CD8-positive, alpha-beta memory T cell (primary cell): ENCODE results near the gene CORO2B. TPM values are rescaled to one million over a fixed set of nuclear protein-coding genes. Genes with fewer than 3 reads are reported as not detected.

Experiments
- CTCF ChIA-PET: fragments of 350-600 bp; sonication (Branson Sonifier 250); formaldehyde crosslinking; loops from one replicate; lab custom pipeline; 2021; ENCODE audit warnings: antibody characterized with exemption; lab: Charles Lee
- POLR2A ChIA-PET: fragments of 350-600 bp; sonication (Branson Sonifier 250); formaldehyde crosslinking; loops from one replicate; lab custom pipeline; 2021; ENCODE audit warnings: antibody characterized with exemption; lab: Charles Lee
- DNase-seq, 5 donors: peaks; one replicate each; pipeline versions ENCODE4 v3.0.0 to v3.0.0-alpha.2; 2020 to 2022; ENCODE audit warnings: mixed read lengths in 1 of 5
- H3K27ac ChIP-seq: one replicate; pipeline ENCODE4 v1.7.0; 2013; ENCODE audit warnings: low read depth, mild to moderate bottlenecking, low read length, moderate library complexity
- H3K27me3 ChIP-seq: 2 replicates; pipeline ENCODE4 v1.7.0; 2013; ENCODE audit warnings: low read length, mild to moderate bottlenecking; ENCODE audit not compliant: insufficient read depth, poor library complexity, severe bottlenecking
- H3K36me3 ChIP-seq: 2 replicates; pipeline ENCODE4 v1.7.0; 2013; ENCODE audit warnings: mild to moderate bottlenecking, low read length, moderate library complexity; ENCODE audit not compliant: insufficient read depth
- H3K4me1 ChIP-seq: 2 replicates; pipeline ENCODE4 v1.7.0; 2013; ENCODE audit warnings: mild to moderate bottlenecking, low read length, moderate library complexity; ENCODE audit not compliant: insufficient read depth
- H3K4me3 ChIP-seq: 2 replicates; pipeline ENCODE4 v1.7.0; 2013; ENCODE audit warnings: mild to moderate bottlenecking, low read length
- H3K9me3 ChIP-seq: 2 replicates; pipeline ENCODE4 v1.7.0; 2013; ENCODE audit warnings: mild to moderate bottlenecking, low read length
- H3K27ac Mint-ChIP-seq, 8 donors: one replicate each; pipeline ENCODE4 v1.8.0; 2020 to 2021; ENCODE audit warnings: mixed read lengths in 8 of 8, mild to moderate bottlenecking in 6 of 8, inconsistent platforms in 3 of 8, moderate library complexity in 3 of 8
- H3K27me3 Mint-ChIP-seq, 2 donors: one replicate each; pipeline ENCODE4 v1.8.0; 2020 to 2021; ENCODE audit warnings: mixed read lengths in 2 of 2, mild to moderate bottlenecking in 1 of 2, moderate library complexity in 1 of 2
- H3K36me3 Mint-ChIP-seq, 3 donors: one replicate each; pipeline ENCODE4 v1.8.0; 2020 to 2021; ENCODE audit warnings: mixed read lengths in 3 of 3, inconsistent platforms in 1 of 3, mild to moderate bottlenecking in 1 of 3
- H3K4me1 Mint-ChIP-seq, 3 donors: one replicate each; pipeline ENCODE4 v1.8.0; 2020 to 2021; ENCODE audit warnings: mixed read lengths in 3 of 3, inconsistent platforms in 1 of 3, mild to moderate bottlenecking in 1 of 3
- H3K4me3 Mint-ChIP-seq, 7 donors: one replicate each; pipeline ENCODE4 v1.8.0; 2020 to 2021; ENCODE audit warnings: mixed read lengths in 7 of 7, mild to moderate bottlenecking in 6 of 7, moderate library complexity in 4 of 7, inconsistent platforms in 2 of 7
- H3K9me3 Mint-ChIP-seq, 5 donors: one replicate each; pipeline ENCODE4 v1.8.0; 2020 to 2022; ENCODE audit warnings: mixed read lengths in 5 of 5, mild to moderate bottlenecking in 3 of 5, moderate library complexity in 2 of 5, inconsistent platforms in 1 of 5
- polyA plus RNA-seq: library from polyadenylated mRNA; unstranded; fragments of 300-500 nt; fragmentation: Illumina TruSeq; gene quantifications from one replicate; pipeline ENCODE4 v1.2.3, GENCODE V29; 2021
- total RNA-seq, 2 experiments: library from RNA; stranded (reverse); gene quantifications; one replicate each; pipeline ENCODE4 v1.2.3, GENCODE V29; 2021

CORO2B gene
- total and polyA plus RNA-seq, 3 experiments from 2014 or later = not detected

- Histone ChIP-seq H3K27me3 (no peaks in the 10 kb centered on the region), H3K4me1 (no peaks in the 10 kb centered on the region), H3K27ac (no peak overlapping the region), H3K36me3 (no peaks in the 10 kb centered on the region), H3K9me3 (no peaks in the 10 kb centered on the region), H3K4me3 (no peak overlapping the region)
- no peaks in the 10 kb centered on the region for H3K36me3 Mint-ChIP-seq
- no peak overlapping the region for H3K4me3 Mint-ChIP-seq
- H3K9me3 Mint-ChIP-seq = peaks cover 0 to 2% (median 0%) of the 10 kb centered on the region in 5 donors
- no peak overlapping the region for H3K27ac Mint-ChIP-seq
- POLR2A ChIA-PET = no interaction called here
- peaks cover 13 to 30% of the 10 kb centered on the region in 2 donors for H3K27me3 Mint-ChIP-seq
- no peaks in the 10 kb centered on the region for H3K4me1 Mint-ChIP-seq
- no peak for DNase-seq
- CTCF ChIA-PET = interaction anchor here (1.0 to 2.2 kb wide), 2 partner anchors 45 to 156 kb away, joined by 3 to 9 read pairs; no protein-coding TSS in a partner anchor
Measured at GRCh38 chr15:68719672-68720071, 140.9 kb downstream of the CORO2B start.

- no peaks in the 10 kb centered on the region for H3K36me3 Mint-ChIP-seq
- no peak for DNase-seq
- peaks cover 7 to 20% of the 10 kb centered on the region in 2 donors for H3K27me3 Mint-ChIP-seq
- POLR2A ChIA-PET = no interaction called here
- H3K4me1 ChIP-seq = no peaks in the 10 kb centered on the region
- H3K27ac Mint-ChIP-seq = no peak overlapping the region
- H3K27ac ChIP-seq = no peak overlapping the region
- no peaks in the 10 kb centered on the region for H3K36me3 ChIP-seq
- no peak overlapping the region for H3K4me3 Mint-ChIP-seq
- H3K4me1 Mint-ChIP-seq = no peaks in the 10 kb centered on the region
- no peaks in the 10 kb centered on the region for H3K9me3 ChIP-seq
- CTCF ChIA-PET = interaction anchor here (2.2 kb wide), 1 partner anchor 154 kb away, joined by 9 read pairs; no protein-coding TSS in a partner anchor
- H3K9me3 Mint-ChIP-seq = no peaks in the 10 kb centered on the region
- H3K27me3 ChIP-seq = no peaks in the 10 kb centered on the region
- H3K4me3 ChIP-seq = no peak overlapping the region
Measured at GRCh38 chr15:68721886-68722285, 143.1 kb downstream of the CORO2B start.

- POLR2A ChIA-PET = no interaction called here
- Histone ChIP-seq H3K27me3 (no peaks in the 10 kb centered on the region), H3K9me3 (no peaks in the 10 kb centered on the region), H3K4me3 (no peak overlapping the region), H3K36me3 (no peaks in the 10 kb centered on the region), H3K4me1 (no peaks in the 10 kb centered on the region), H3K27ac (no peak overlapping the region)
- CTCF ChIA-PET = no interaction called here
- no peaks in the 10 kb centered on the region for H3K4me1 Mint-ChIP-seq
- H3K27me3 Mint-ChIP-seq = peaks cover 4 to 10% of the 10 kb centered on the region in 2 donors
- no peak for DNase-seq
- no peaks in the 10 kb centered on the region for H3K9me3 Mint-ChIP-seq
- no peak overlapping the region for H3K27ac Mint-ChIP-seq
- H3K4me3 Mint-ChIP-seq = no peak overlapping the region
- H3K36me3 Mint-ChIP-seq = no peaks in the 10 kb centered on the region
Measured at GRCh38 chr15:68725736-68726135, 146.9 kb downstream of the CORO2B start.

- Mint-ChIP-seq H3K9me3 (no peaks in the 10 kb centered on the region), H3K27ac (no peak overlapping the region), H3K4me3 (no peak overlapping the region), H3K4me1 (no peaks in the 10 kb centered on the region), H3K36me3 (no peaks in the 10 kb centered on the region), H3K27me3 (peaks cover 2 to 7% of the 10 kb centered on the region in 2 donors)
- H3K27ac ChIP-seq = no peak overlapping the region
- no peaks in the 10 kb centered on the region for H3K36me3 ChIP-seq
- no peaks in the 10 kb centered on the region for H3K9me3 ChIP-seq
- H3K27me3 ChIP-seq = no peaks in the 10 kb centered on the region
- no peaks in the 10 kb centered on the region for H3K4me1 ChIP-seq
- ChIA-PET POLR2A (no interaction called here), CTCF (interaction anchor here (1.9 kb wide), 1 partner anchor 199 kb away, joined by 4 read pairs; no protein-coding TSS in a partner anchor)
- DNase-seq = no peak
- H3K4me3 ChIP-seq = no peak overlapping the region
Measured at GRCh38 chr15:68726246-68726645, 147.5 kb downstream of the CORO2B start.

GRCh38 chr15:68729789-68730411 lies 151.1 kb downstream of the CORO2B start:
- no peaks in the 10 kb centered on the region for H3K27me3 ChIP-seq
- no peak for DNase-seq
- Mint-ChIP-seq H3K4me3 (no peak overlapping the region), H3K9me3 (no peaks in the 10 kb centered on the region), H3K27ac (no peak overlapping the region), H3K27me3 (peaks cover 0 to 6% of the 10 kb centered on the region in 2 donors), H3K4me1 (peaks cover 0 to 5% (median 3%) of the 10 kb centered on the region in 3 donors), H3K36me3 (no peaks in the 10 kb centered on the region)
- H3K4me3 ChIP-seq = no peak overlapping the region
- no peak overlapping the region for H3K27ac ChIP-seq
- H3K36me3 ChIP-seq = no peaks in the 10 kb centered on the region
- no peaks in the 10 kb centered on the region for H3K4me1 ChIP-seq
- ChIA-PET CTCF (interaction anchor here (2.0 kb wide), 1 partner anchor 146 kb away, joined by 12 read pairs; no protein-coding TSS in a partner anchor), POLR2A (no interaction called here)
- no peaks in the 10 kb centered on the region for H3K9me3 ChIP-seq

- Mint-ChIP-seq H3K9me3 (no peaks in the 10 kb centered on the region), H3K4me3 (no peak overlapping the region), H3K27me3 (peaks cover 0 to 4% of the 10 kb centered on the region in 2 donors), H3K36me3 (no peaks in the 10 kb centered on the region), H3K4me1 (peaks cover 0 to 5% (median 3%) of the 10 kb centered on the region in 3 donors), H3K27ac (no peak overlapping the region)
- H3K4me3 ChIP-seq = no peak overlapping the region
- no peaks in the 10 kb centered on the region for H3K36me3 ChIP-seq
- peak in 3 of 5 donors; percentile 3 to 15 (median 9) for DNase-seq
- no peak overlapping the region for H3K27ac ChIP-seq
- no peaks in the 10 kb centered on the region for H3K27me3 ChIP-seq
- no peaks in the 10 kb centered on the region for H3K9me3 ChIP-seq
- no peaks in the 10 kb centered on the region for H3K4me1 ChIP-seq
- CTCF ChIA-PET = interaction anchor here (0.7 to 2.2 kb wide), 3 partner anchors 122 to 146 kb away, joined by 3 to 10 read pairs (median 5); no protein-coding TSS in a partner anchor
- POLR2A ChIA-PET = no interaction called here
Measured at GRCh38 chr15:68730471-68730919, 151.7 kb downstream of the CORO2B start.

- H3K4me1 ChIP-seq = no peaks in the 10 kb centered on the region
- H3K9me3 Mint-ChIP-seq = no peaks in the 10 kb centered on the region
- H3K36me3 Mint-ChIP-seq = no peaks in the 10 kb centered on the region
- CTCF ChIA-PET = interaction anchor here (0.7 to 2.2 kb wide), 4 partner anchors 121 to 145 kb away, joined by 3 to 10 read pairs (median 4); no protein-coding TSS in a partner anchor
- no peak for DNase-seq
- POLR2A ChIA-PET = no interaction called here
- H3K27ac ChIP-seq = no peak overlapping the region
- H3K9me3 ChIP-seq = no peaks in the 10 kb centered on the region
- no peaks in the 10 kb centered on the region for H3K27me3 Mint-ChIP-seq
- H3K4me1 Mint-ChIP-seq = peaks cover 0 to 5% (median 3%) of the 10 kb centered on the region in 3 donors
- no peaks in the 10 kb centered on the region for H3K36me3 ChIP-seq
- no peak overlapping the region for H3K4me3 Mint-ChIP-seq
- H3K27ac Mint-ChIP-seq = no peak overlapping the region
- H3K4me3 ChIP-seq = no peak overlapping the region
- H3K27me3 ChIP-seq = no peaks in the 10 kb centered on the region
Measured at GRCh38 chr15:68730976-68731897, 152.4 kb downstream of the CORO2B start.
